HG03060 (cell line): ENCODE data around the gene HNRNPAB.

Experiments used
- ATAC-seq: cut with Tn5 transposase; IDR thresholded peaks from one replicate; pipeline ENCODE4 v1.9.1; 2021; ENCODE audit warnings: low read depth, moderate number of reproducible peaks; ENCODE audit not compliant: unreplicated experiment

HNRNPAB gene

DNA sequence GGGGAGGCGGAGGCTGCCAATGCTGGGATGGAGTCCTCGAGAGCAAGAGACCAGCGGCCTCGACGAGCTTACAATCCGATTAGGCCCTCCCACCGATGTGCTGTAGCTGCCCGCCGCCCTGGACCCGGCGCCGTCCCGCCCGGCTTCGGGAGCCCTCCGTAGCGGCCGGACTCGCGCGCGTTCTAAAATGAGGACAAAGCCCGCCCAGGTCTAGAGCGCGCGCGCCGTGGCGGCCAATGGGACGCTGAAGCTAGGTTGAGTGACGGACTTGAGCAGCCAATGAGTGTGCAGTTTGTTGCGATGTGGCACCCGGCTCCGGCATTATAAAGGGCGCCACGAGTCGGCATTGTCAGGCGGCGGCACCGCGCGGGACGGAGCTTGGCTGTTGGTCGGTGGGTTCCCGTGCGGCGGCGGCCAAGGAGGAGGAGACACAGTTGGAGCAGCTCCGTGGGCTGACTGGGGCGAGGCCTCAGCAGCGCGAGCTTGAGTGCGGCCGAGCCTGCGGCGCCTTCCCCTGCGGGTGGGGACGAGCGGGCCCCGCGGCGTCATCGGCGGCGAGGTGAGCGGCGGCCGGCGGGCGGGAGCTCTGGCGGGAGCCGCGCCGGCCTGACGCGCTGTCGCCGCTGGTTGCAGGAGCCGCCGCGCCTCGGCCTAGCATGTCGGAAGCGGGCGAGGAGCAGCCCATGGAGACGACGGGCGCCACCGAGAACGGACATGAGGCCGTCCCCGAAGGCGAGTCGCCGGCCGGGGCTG, at the start of gene HNRNPAB:
Gene HNRNPAB, plus strand, starts transcription at position 352 of the 753 bp plus-strand sequence. Its CDS starts 305 bp downstream, at position 657.
- peak; percentile 81 for ATAC-seq

- no peak for ATAC-seq
Measured at GRCh38 chr5:178155065-178155464, 49.3 kb upstream of the HNRNPAB start.

DNA sequence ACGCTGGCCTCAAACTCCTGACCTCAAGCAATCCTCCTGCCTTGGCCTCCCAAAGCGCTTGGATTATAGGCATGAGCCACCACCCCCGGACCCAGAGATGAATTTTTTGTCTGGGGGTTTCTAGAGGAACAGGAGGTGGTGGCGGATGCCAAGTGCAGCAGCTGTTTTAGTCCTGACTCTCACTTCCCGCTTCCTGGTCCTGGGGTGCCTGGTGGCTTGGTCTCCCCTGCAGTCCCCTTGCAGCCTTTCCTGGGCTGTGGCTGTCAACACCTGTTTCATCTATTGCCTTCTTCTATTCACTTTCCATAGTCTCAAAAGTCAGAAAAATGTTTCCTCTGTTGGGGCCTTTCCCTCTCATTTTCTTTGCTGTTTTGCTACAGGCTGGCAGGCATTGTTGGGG, 44.2 kb upstream of the HNRNPAB start:
- ATAC-seq = no peak

DNA sequence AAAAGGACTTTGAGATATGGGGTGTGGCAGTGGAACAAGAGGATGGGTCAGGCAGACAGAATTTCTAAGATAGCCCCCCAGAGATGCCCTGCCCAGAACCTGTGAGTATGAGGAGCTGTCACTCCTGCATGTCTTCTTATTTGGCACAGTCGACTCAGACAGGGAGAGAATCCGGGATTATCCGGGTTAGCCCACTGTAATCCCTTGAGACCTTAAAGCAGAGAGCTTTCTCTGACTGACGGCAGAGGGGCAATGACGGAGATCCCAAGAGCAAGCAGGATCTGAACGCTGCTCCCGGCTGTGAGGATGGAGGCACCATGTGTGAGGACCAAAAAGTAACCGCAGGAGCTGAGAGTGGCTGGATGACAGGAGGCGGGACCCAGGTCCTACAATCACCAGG, 41.9 kb upstream of the HNRNPAB start:
- ATAC-seq = no peak

DNA sequence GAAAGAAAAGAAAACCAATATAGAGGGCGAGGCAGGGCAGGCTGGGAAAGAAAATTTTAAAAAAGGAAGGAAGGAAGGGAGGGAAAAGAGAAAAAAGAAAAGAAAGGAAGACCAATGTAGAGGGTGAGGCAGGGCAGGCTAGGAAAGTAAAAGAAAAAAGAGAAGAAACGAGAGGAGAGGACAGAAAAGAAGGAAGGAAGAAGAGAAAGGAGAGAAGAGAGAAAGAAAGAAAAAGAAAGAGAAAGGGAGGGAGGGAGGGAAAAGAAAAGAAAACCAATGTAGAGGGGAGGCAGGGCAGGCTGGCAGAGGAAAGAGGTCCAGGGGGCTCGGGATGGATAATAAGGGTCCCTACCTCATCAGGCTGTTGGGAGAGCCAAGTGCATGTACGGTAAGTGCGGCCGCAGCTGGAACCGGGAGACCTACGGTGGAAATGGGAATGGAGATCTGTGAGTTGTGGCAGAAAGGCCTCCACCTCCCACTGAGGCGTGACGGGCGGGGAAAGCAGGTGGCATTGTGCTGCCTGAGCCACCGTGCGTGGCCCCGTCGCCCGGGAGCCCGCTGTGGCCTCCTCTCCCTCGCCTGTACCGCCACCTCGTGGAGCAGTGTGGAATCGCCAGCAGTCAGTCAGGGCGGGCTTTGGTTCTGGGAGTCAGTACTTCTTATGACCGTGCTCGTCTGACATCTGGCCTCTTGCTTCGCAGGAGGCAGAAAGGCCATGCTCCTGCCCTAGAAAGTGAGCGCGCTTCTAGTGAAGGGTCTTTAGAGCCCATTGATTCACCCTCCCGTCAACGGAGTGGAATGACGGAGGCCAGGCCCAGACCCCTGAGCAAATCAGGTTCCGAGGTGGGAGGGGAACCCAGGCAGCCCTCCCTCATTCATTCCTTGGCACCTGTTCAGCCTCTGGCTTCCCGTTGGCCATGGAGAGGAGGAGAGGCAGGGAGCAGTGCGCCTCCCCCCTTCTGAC, 40.3 kb upstream of the HNRNPAB start:
- no peak for ATAC-seq

GRCh38 chr5:178165581-178165980, 38.8 kb upstream of the HNRNPAB start:
- ATAC-seq = no peak

- no peak for ATAC-seq
Measured at GRCh38 chr5:178170455-178170854, 33.9 kb upstream of the HNRNPAB start.

DNA sequence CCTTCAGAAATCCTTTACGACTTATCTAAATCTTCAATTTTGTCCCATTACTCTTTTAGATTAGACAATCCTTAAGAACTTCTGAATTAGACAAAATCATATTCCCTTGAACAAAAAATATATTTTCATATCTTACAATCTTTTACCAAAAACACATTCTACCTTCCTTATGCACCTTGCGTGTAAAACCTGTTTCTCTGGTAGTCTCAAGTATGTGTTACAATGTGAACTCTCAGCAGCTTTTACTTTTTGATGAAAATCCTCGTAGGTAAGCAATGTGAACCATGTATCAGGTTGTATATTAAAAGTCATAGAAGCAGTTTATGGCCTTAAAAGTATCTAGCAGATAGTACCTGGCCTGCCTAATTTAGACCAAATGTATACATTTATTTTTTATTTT, 29.9 kb upstream of the HNRNPAB start:
- no peak for ATAC-seq

GRCh38 chr5:178176791-178177190, 27.5 kb upstream of the HNRNPAB start:
- no peak for ATAC-seq

GRCh38 chr5:178177569-178177968, 26.8 kb upstream of the HNRNPAB start:
- no peak for ATAC-seq

DNA sequence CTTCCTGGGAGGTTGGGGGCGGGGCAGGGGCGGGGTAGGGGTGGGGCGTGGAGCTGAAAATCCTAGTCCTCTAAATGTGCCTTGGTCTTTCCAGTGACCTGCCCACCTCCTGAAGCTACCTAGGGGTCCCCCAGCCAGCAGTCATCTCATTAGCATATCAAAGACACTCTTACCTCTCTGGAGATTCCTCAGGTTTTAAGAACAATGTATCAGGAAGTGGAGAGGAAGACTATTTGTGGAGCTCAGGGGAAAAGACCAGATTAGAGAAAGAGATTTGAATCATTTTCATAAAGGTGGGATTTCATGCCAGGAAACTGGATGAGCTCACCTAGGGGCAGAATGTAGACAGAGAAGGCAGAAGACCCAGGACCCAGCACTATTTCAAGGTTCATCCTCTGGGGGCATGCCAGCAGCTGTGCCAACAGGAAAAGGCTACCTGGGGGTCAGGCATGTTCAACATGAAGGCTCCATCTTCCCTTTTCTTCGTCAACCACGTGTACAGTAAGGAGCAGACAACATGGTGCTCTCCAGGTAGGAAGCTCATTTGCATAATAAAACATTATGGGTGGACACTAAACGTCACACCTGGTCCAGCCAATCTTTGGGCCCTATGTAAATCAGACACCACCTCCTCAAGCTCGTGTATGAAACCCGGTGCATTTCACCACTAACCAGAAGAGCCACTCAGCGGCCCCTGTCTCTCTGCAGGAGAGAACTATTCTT, 24.0 kb upstream of the HNRNPAB start:
- ATAC-seq = no peak

GRCh38 chr5:178182158-178182876, 22.0 kb upstream of the HNRNPAB start:
- no peak for ATAC-seq

DNA sequence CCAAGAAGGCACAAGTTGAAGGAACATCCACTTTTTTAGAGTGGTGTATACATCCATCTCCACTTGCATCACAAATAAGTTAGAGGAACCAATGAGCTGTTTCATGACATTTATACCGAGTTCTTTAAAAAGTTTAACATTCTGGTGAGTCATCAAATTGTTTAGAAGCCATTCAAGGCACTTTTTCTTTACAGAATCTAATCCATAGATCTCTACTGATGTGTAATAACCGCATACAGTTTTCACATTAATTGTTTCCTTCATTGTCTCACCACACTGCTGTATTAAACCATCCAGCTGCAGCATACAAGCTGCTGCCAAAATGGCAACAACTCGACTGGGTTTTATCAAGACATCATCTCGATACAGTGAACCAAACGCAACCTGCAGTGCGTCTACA, 17.9 kb upstream of the HNRNPAB start:
- ATAC-seq = no peak

GRCh38 chr5:178187014-178187413, 17.3 kb upstream of the HNRNPAB start, which contains the start of gene GMCL2:
Gene GMCL2 (minus strand): TSS chr5:178187371. CDS start chr5:178187299, 72 bp downstream.
- ATAC-seq = no peak

GRCh38 chr5:178189433-178189832, 14.9 kb upstream of the HNRNPAB start:
- no peak for ATAC-seq

GRCh38 chr5:178191661-178192060, 12.7 kb upstream of the HNRNPAB start:
- no peak for ATAC-seq

DNA sequence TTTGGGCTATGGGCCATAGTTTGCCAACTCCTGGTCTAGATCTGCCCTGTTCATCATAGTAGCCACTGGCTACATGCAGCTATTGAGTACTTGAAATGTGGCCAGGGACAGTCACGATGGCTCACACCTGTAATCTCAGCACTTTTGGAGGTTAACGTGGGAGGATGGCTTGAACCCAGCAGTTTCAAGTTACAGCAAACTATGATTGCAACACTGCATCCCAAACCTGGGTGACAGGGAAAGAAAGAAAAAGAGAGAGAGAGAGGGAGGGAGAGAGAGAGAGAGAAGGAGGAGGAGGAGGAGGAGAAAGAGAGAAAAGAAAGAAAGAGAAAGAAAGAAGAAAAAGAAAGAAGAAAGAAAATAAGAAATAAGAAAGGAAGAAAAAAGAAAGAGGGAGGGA, 12.1 kb upstream of the HNRNPAB start:
- no peak for ATAC-seq

DNA sequence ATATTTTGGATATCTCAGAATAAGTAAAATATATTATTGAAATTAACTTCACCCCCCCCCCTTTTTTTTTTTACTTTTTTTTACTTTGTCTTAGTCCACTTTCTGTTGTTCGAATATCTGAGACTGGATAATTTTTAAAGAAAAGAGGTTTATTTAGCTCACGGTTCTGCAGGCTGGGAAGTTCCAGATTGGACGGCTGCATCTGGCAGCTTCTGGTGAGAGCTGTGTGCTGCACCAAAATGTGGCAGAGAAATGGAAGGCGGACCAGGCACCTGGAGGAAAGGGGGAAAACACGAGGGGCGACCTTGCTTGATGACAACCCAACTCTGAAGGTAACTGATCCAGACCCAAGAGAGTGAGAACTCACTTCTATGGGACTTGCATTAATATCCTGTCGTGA, 11.5 kb upstream of the HNRNPAB start:
- no peak for ATAC-seq

- no peak for ATAC-seq
Measured at GRCh38 chr5:178193251-178193809, 11.0 kb upstream of the HNRNPAB start.

GRCh38 chr5:178194026-178194425, 10.3 kb upstream of the HNRNPAB start:
- no peak for ATAC-seq
